Measurements from ENCODE around the gene NOM1.

The NOM1 gene

GRCh38 chr7:156940421-156941122, 8.9 kb upstream of the NOM1 start:
- TF ChIP-seq, protein P1, sequence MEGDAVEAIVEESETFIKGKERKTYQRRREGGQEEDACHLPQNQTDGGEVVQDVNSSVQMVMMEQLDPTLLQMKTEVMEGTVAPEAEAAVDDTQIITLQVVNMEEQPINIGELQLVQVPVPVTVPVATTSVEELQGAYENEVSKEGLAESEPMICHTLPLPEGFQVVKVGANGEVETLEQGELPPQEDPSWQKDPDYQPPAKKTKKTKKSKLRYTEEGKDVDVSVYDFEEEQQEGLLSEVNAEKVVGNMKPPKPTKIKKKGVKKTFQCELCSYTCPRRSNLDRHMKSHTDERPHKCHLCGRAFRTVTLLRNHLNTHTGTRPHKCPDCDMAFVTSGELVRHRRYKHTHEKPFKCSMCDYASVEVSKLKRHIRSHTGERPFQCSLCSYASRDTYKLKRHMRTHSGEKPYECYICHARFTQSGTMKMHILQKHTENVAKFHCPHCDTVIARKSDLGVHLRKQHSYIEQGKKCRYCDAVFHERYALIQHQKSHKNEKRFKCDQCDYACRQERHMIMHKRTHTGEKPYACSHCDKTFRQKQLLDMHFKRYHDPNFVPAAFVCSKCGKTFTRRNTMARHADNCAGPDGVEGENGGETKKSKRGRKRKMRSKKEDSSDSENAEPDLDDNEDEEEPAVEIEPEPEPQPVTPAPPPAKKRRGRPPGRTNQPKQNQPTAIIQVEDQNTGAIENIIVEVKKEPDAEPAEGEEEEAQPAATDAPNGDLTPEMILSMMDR (IDR thresholded peaks at IDR 0.05): no peak
- no peak overlapping the region for H3K27ac ChIP-seq
- H3K4me3 ChIP-seq: no peak overlapping the region
- H3K9me3 ChIP-seq: no peaks in the 10 kb centered on the region
- no peak for DNase-seq
- H3K4me1 ChIP-seq: peaks cover 0 to 7% (median 0%) of the 10 kb centered on the region in 4 donors
- H3K36me3 ChIP-seq: no peaks in the 10 kb centered on the region
- peaks cover 0 to 30% of the 10 kb centered on the region in 2 donors for H3K27me3 ChIP-seq
- intact Hi-C loops (cut with DNase I; ENCODE audit: low total_unique reads): no loop called here

DNA sequence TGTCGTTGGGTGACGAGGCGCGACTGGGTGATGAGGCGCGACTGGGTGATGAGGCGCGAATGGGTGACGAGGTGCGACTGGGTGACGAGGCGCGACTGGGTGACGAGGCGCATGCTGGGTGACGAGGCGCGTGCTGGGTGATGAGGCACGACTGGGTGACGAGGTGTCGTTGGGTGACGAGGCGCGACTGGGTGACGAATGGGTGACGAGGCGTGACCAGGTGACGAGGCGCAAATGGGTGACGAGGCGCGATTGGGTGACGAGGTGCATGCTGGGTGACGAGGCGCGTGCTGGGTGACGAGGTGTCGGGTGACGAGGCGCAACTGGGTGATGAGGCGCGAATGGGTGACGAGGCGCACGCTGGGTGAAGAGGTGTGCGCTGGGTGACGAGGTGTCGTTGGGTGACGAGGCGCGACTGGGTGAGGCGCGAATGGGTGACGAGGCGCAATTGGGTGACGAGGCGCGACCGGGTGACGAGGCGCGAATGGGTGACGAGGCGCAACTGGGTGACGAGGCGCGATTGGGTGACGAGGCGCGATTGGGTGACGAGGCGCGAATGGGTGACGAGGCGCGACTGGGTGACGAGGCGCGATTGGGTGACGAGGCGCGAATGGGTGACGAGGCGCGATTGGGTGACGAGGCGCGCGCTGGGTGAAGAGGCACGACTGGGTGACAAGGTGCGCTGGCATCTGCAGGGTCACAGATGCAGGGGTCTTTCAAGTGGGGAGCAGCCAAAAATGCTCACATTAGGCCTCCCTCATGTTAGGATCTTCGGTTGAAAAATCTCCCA, 7.9 kb upstream of the NOM1 start:
- H3K36me3 ChIP-seq: no peaks in the 10 kb centered on the region
- TF ChIP-seq, protein P1 (IDR thresholded peaks at IDR 0.05): no peak

GRCh38 chr7:156942708-156943090, 6.8 kb upstream of the NOM1 start:
- Histone ChIP-seq H3K4me3 (no peak overlapping the region), H3K27me3 (peaks cover 0 to 29% of the 10 kb centered on the region in 2 donors), H3K9me3 (no peaks in the 10 kb centered on the region), H3K36me3 (no peaks in the 10 kb centered on the region), H3K27ac (no peak overlapping the region), H3K4me1 (peaks cover 0 to 7% (median 0%) of the 10 kb centered on the region in 4 donors)
- no peak for DNase-seq
- TF ChIP-seq, protein P1 (IDR thresholded peaks at IDR 0.05): no peak
- intact Hi-C loops (cut with DNase I; ENCODE audit: low total_unique reads): no loop called here

More for the DNA sequence above, 7.9 kb upstream of the NOM1 start:
- no peak overlapping the region for H3K27ac ChIP-seq
- H3K27me3 ChIP-seq: peaks cover 0 to 29% of the 10 kb centered on the region in 2 donors
- DNase-seq: no peak
- no peaks in the 10 kb centered on the region for H3K9me3 ChIP-seq
- H3K4me3 ChIP-seq: no peak overlapping the region
- intact Hi-C loops (cut with DNase I; ENCODE audit: low total_unique reads): no loop called here
- H3K4me1 ChIP-seq: peaks cover 0 to 7% (median 0%) of the 10 kb centered on the region in 4 donors

DNA sequence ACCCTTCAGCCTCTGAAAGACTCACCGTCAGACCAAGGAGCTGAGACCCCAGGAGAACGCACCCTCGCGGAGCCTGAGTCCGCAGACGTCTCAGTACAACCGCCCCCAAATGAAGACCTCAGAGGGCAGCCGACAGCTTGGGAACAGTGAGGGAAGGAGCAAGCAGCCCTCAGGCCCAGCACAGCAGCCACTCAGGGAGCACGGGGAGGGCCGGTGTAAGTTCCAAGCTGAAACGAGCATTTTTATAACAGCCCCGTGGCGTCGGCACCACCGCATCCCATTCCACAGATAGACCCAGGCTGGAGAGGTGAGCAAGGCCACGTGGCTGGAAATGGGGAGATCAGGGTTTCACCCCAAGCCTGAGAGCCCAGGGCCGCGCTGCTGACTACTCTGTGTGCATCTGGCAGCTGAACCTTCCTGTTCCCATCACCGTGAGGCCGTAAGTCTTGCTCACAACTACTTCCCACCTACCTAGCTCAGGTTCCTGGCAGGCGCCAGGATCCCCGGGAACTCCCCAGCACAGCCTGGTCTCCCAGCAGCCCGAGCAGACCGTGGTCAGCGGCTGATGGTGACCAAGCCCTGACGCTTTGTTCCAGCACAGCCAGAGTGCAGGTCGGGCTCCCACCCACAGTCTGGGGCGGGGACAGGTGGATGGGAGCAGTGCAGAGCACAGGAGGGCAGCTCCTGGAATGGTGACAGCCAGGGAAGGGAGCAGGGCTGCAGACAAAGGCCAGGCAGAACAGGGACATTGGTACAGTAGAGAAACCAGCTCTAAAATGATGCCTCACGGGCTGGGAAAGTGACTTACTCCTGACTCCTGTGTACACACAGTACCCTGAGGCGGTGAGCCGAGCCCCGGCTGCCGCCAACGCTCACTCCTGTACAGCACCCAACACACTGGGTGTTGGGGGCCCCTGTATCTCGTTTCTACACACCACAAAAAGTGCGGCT, 6.1 kb upstream of the NOM1 start:
- Histone ChIP-seq H3K27me3 (peaks cover 0 to 29% of the 10 kb centered on the region in 2 donors), H3K27ac (no peak overlapping the region), H3K36me3 (no peaks in the 10 kb centered on the region), H3K4me3 (no peak overlapping the region), H3K4me1 (peaks cover 0 to 7% (median 0%) of the 10 kb centered on the region in 4 donors), H3K9me3 (no peaks in the 10 kb centered on the region)
- intact Hi-C loops (cut with DNase I; ENCODE audit: low total_unique reads): no loop called here
- TF ChIP-seq, protein P1 (IDR thresholded peaks at IDR 0.05): no peak
- DNase-seq: no peak

GRCh38 chr7:156944876-156945275, 4.6 kb upstream of the NOM1 start:
- Histone ChIP-seq H3K27me3 (peaks cover 0 to 31% of the 10 kb centered on the region in 2 donors), H3K4me1 (peaks cover 0 to 14% (median 7%) of the 10 kb centered on the region in 4 donors), H3K9me3 (no peaks in the 10 kb centered on the region), H3K36me3 (no peaks in the 10 kb centered on the region), H3K27ac (no peak overlapping the region), H3K4me3 (no peak overlapping the region)
- TF ChIP-seq, protein P1 (IDR thresholded peaks at IDR 0.05): no peak
- intact Hi-C loops (cut with DNase I; ENCODE audit: low total_unique reads): loop anchor here (5.0 kb wide), 1 partner anchor 48 kb away; no protein-coding TSS in a partner anchor
- DNase-seq: no peak

Measured in tibial artery (tissue), 4 donors.